ENCODE data around the gene SNX30.

SNX30 gene

GRCh38 chr9:112890106-112891081, 139.8 kb downstream of the SNX30 start, which contains the start of gene SLC46A2:
Gene SLC46A2 (minus strand): TSS chr9:112890876. CDS start chr9:112890681, 195 bp downstream.
- no peak for DNase-seq

DNA sequence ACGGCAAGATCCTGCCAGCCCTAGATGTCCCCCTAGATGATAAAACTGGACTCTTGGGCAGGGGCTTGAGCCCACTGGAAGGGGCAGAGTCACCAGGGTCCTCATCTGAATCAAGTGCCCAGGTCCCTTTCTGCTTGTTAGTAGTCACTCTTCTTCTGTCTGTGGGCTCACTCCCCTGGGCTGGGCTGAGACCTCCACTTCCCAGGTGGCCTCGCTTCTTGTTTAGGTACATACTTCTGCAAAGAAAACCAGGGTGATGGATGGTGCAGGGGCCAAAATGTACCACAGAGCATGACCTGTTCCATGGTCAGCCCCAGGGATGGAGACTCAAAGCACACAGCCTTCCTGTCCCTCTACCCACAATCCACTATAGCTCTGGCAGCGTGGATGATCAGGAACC, 141.0 kb downstream of the SNX30 start:
- DNase-seq: no peak

- no peak for DNase-seq
Measured at GRCh38 chr9:112892981-112893380, 142.4 kb downstream of the SNX30 start.

DNA sequence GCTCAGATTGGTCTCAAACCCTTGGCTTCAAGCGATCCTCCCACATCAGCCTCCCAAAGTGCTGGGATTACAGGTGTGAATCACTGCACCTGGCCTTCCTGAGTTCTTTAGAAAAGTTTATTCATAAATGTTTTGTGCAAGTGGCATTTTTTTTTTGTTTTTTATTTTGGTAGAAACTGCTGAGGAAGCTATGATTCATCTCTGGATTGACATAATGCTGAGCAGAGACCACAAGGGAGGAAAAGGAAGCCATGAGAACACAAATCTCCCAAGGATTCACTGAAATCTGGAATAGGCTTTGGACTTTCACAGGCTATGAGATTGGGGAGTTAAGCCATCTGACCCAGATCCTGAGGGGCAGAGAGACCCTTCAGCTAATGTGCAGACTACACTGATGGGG, 143.5 kb downstream of the SNX30 start:
- no peak for DNase-seq

GRCh38 chr9:112894699-112895098, 144.1 kb downstream of the SNX30 start:
- no peak for DNase-seq

- no peak for DNase-seq
Measured at GRCh38 chr9:112896131-112896530, 145.6 kb downstream of the SNX30 start.

DNA sequence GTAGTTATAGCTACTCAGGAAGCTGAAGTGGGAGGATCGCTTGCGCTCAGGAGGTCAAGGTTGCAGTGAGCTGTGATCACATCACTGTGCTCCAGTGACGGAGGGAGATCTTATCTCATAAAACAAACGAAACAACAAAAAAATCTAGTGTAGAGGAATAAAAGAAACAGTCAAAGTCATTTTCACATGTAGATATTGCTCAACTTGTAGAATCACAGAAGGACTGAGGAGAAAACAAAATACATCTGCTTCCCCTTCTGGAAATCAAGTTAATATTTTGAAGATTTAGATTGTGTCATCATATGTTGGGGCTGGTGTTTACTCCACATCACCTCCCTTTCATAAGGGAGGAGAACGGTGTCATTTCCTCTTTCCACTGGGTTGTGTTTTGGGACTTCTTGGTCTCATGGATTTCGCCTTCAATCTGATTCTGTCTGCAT, 148.3 kb downstream of the SNX30 start:
- DNase-seq: no peak

- no peak for DNase-seq
Measured at GRCh38 chr9:112900488-112900887, 149.9 kb downstream of the SNX30 start.

DNA sequence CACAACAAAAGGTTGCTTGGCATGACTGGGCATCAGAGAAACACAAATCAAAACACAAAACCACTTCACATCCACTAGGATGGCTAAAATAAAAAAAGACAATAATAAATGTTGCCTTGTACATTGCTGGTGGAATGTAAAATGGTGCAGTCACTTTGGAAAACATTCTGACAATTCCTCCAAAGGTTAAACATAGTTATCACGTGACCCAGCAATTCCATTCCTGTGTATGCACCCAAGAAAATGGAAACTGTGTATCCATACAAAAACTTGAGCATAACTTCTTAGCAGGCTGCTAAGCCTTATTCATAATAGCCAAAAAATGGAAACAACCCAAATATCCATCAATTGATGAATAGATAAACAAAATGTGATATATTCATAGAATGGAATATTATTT, 150.3 kb downstream of the SNX30 start:
- no peak for DNase-seq

GRCh38 chr9:112905084-112905483, 154.5 kb downstream of the SNX30 start:
- no peak for DNase-seq

DNA sequence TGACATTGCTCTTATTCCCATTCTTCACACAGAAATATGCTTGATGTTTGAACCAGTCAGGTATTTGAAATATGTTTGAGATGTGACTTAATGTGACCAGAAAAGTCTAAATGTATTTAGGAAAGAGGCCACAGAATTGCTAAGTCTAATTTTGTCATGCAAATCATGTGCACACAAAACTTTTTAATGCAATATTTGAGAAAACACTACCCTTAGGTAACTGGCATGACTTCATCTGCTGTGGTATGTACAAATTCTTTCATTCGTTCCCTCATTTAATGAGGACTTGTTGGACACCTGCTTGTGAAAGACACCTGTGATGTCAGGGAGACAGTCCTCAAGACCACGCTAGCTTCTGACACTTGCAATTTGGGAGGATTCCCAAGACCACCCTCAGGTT, 161.2 kb downstream of the SNX30 start:
- no peak for DNase-seq

- no peak for DNase-seq
Measured at GRCh38 chr9:112912636-112913035, 162.1 kb downstream of the SNX30 start.

DNA sequence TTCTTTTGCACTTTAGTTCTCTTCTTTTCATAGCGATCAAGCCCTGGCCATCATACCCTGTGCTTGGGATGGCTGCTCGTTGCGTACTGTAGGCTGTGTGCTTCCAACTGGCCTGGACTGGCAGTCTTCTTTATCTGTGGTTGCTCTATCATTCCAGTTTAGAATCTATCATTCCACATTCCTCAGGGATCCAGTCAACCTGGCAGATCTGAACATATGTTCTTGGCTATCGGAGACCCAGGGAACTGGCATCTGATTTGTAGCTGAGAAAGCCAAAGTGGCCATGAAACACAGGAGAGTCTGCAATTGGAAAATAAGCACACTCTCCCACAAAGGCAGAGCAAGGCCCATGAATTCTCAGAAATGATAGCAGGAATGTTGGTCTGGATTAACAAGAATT, 162.8 kb downstream of the SNX30 start:
- DNase-seq: no peak

DNA sequence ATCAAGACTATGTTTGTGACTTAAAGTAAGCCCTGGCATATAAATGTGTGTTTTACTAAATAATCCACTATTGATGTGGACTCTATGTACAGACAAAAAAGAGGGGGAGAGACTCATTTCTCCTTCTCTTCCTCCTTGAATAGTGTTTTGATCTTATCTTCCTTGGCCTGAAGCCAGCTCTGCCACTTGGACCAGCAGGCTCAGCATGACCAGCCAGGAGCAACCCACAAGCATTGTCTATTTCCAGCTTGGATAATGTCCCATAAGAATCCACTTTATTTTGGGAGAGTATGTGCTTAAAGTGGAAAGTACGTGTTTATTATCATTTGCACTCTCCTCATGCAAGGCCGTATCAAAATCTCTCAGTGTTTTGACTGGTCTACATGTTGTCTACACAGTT, 164.0 kb downstream of the SNX30 start:
- no peak for DNase-seq

GRCh38 chr9:112917047-112917986, 166.8 kb downstream of the SNX30 start:
- no peak for DNase-seq

- no peak for DNase-seq
Measured at GRCh38 chr9:112917987-112918362, 167.4 kb downstream of the SNX30 start.

- no peak for DNase-seq
Measured at GRCh38 chr9:112921549-112921948, 171.0 kb downstream of the SNX30 start.

All from CD4-positive, alpha-beta T cell treated with Interleukin-21 for 1 hour (primary cell).